Measurements from ENCODE around the gene SELENOV.

SELENOV gene

DNA sequence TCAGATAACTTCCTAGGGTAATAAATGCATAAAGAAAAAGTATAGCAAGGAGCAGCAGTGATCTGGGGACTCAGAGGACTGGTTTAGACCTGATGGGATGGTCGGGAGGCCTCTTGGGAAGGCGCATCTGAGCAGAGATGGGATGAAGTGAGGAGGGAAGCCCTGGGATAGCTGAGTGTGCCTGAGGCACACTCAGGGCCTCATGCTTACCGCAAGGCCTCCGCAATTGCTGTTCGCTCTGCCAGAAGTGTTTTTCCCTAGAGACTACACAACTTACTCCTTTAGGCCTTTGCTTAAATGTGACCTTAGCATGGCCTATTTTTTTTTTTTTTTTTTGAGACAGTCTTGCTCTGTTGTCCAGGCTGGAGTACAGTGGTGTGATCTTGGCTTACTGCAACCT, 20.3 kb upstream of the SELENOV start:
- no peak for DNase-seq

GRCh38 chr19:39496063-39496462, 18.9 kb upstream of the SELENOV start:
- no peak for DNase-seq

GRCh38 chr19:39497701-39497995, 17.3 kb upstream of the SELENOV start:
- DNase-seq, result no peak

DNA sequence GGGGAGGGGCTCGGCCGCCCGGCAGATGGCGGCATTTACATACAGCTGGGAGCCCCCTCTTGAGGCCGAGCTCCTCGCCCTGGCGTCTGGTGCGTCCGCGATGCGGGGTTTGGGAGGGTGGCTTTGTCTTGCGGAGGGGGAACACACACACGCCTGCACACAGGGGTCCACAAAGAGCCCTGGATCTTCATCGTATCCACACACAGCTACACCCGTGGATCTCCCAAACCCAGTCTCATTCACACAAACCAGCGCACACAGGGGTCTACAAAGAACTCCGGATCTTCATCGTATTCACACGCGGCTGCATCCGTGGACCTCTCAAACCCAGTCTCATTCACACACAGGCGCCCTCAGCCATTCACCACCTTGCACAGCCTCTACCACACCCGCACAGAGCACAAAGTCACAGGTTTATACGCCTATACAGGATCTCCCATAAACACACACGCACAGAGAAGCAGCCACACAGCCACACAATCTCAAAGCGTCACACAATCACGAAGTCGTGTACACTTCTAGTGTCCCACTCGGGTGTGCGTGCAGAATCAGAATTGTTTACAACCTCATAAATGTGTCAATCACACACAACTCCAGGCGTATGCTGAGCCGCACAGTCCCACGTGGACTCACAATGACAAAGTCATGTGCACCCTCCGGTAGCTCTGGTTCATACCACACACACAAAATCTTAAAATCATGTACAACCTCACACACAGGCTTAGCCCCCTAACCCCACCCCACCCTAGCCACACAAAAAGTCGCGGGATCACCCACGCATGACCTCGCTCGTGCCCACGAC, 16.7 kb upstream of the SELENOV start:
- peak in 6 of 14 donors; percentile 7 to 48 (median 22) for DNase-seq

GRCh38 chr19:39498798-39499642, 15.9 kb upstream of the SELENOV start, which contains the start of gene DLL3:
DLL3 (plus strand) TSS chr19:39498947; CDS start chr19:39498975, 28 bp downstream.
- no peak for DNase-seq

DNA sequence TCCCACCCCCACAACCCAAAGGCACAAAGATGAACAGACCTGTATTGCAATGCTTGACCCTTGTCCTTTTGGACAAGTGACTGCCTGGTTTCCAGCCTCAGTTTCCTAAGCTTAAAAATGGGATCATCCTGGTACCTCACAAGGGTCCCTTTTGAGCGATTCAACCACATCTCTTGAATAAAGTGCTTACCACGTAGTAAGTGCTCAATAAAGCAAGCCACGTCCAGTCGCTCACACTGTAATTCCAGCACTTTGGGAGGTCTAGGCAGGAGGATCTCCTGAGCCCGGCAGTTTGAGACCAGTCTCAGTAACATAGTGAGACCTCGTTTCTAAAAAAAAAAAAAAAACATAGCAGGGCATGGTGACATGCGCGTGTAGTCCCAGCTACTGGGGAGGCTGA, 15.0 kb upstream of the SELENOV start:
- no peak for DNase-seq

- no peak for DNase-seq
Measured at GRCh38 chr19:39500543-39500942, 14.4 kb upstream of the SELENOV start.

DNA sequence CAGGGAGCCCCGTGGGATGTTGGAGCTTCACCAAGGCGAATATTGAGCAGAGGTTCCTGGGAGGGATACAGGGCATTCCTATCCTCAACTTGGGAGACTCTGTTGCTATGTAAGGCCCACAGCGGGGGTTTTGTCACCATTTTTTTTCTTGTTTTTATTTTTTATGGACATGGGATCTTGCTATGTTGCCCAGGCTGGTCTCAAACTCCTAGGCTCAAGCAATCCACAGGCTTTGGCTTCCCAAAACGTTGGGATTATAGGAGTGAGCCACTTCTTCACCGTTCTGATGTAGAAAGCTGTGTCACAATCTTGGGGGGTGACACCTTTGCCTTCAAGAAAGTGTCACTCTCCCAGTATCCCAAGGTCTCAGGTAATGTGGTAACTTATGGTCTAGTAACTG, 13.6 kb upstream of the SELENOV start:
- DNase-seq, result no peak

DNA sequence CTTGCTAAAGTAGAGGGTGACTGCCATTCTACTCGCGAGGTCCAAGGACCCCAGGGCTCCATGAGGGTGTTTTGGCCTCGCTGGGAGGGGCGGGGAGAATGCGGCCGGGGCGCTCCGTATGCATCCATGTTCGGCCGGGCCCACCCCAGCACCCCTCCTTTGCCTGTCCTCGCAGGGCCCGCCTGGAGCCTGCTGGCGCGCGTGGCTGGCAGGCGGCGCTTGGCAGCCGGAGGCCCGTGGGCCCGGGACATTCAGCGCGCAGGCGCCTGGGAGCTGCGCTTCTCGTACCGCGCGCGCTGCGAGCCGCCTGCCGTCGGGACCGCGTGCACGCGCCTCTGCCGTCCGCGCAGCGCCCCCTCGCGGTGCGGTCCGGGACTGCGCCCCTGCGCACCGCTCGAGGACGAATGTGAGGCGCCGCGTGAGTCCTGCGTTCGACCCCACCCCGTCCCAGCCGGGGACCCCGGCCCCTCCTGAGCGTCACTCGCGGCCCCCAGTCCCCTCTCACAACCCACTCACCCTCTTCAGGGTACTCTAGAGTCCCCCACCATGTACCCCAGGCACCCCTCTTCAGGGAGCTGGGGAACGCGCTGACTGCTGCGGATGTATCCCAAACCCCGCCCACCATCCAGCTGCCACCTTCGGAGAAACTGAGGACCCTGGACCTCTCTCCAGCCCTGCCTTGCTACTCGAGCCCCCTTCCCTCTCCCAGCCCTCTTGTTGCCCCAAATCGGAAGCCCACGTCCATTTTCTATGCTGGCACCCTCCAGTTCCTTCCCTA, 12.1 kb upstream of the SELENOV start:
- peak in 3 of 14 donors; percentile 1 to 39 (median 15) for DNase-seq

DNA sequence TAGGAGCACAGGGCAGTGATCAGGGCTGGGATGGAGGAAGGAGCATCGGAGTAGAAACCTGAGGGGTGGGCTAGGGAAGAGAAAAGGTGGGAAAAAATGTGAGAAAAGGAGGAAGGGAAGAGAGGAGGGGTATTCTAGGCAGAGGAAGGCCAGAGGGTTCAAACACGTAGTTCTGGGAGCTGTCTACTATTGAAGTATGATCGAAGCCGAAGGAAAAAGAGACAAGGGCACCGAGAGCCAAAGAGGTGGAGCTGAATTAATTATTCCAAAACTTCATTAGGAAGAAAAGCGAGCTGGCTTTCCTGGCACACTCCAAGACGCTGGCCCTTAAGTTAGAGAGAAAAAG, 8.4 kb upstream of the SELENOV start:
- no peak for DNase-seq

GRCh38 chr19:39506944-39507714, 7.8 kb upstream of the SELENOV start:
- DNase-seq, result peak in 3 of 14 donors; percentile 3 to 27 (median 15)

GRCh38 chr19:39507715-39508364, 7.1 kb upstream of the SELENOV start:
- no peak for DNase-seq

DNA sequence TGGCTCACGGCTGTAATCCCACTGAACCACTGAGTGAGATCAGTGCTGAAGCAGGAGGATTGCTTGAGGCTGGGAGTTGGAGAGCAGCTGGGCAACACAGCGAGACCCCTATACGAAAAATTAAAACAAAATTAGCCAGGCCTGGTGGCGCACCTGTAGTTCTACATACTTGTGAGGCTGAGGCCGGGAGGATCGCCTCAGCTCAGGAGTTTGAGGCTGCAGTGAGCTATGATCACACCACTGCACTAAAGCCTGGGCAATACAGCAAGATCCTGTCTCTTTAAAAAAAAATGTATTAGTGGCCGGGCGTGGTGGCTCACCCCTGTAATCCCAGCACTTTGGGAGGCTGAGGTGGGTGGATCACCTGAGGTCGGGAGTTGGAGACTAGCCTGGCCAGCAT, 6.3 kb upstream of the SELENOV start:
- DNase-seq, result no peak

GRCh38 chr19:39509233-39509632, 5.7 kb upstream of the SELENOV start:
- DNase-seq, result no peak

DNA sequence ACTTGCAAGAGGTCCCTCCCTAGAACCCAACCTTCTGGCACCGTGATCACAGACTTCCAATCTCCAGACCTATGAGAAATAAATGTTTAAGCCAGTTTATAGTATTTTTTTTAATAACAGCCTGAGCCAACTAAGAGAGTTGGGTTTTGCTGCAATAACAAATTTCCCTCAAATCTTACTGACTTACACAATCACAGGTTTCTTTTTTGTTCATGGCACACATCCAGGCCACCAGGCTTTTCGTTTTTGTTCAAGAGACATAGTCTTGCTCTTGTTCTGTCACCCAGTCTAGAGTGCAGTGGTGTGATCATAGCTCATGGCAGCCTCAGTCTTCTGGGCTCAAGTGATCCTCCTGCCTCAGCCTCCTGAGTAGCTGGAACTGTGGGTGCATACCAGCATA, 2.0 kb upstream of the SELENOV start:
- DNase-seq, result no peak

GRCh38 chr19:39515551-39516191, 732 bp downstream of the SELENOV start:
- no peak for DNase-seq

DNA sequence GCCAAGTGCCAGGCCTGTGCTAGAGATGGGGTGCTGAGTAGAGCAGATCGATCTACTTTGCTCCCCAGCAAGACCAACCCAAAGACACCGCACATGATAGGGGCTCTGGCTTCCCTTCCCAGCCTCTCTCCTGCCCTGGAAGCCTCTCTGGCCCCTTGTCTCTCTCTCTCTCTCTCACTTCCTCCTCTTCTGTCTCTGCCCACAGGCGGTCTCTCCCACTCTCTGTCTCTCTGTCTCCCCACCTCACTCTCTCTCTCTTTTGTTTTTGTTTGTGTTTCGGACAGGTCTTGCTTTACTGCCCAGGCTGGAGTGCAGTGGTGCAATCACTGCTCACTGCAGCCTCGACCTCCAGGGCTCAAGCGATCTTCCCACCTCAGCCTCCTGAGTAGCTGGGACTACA, 1.3 kb downstream of the SELENOV start:
- no peak for DNase-seq

DNA sequence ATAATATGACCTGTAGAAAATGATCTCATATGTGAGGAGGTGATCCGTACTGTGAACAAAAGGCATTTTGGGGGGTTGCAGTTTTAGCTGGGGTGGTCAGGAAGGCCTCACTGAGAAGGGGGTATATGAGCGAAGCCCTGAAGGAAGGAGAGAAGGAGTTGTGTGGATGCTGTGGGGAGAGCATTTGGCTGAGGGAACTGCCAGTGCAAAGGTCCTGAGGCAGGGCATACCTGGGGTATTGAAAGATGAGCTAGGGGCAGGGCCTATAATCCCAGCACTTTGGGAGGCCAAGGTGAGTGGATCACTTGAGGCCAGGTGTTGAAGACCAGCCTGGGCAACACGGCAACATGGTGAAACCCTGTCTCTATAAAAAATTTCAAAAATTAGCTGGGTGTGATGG, 2.5 kb downstream of the SELENOV start:
- DNase-seq, result no peak

- no peak for DNase-seq
Measured at GRCh38 chr19:39518458-39518857, 3.5 kb downstream of the SELENOV start.

GRCh38 chr19:39518975-39519374, 4.0 kb downstream of the SELENOV start:
- no peak for DNase-seq
